ENCODE data around the gene CHRDL1.

DNA sequence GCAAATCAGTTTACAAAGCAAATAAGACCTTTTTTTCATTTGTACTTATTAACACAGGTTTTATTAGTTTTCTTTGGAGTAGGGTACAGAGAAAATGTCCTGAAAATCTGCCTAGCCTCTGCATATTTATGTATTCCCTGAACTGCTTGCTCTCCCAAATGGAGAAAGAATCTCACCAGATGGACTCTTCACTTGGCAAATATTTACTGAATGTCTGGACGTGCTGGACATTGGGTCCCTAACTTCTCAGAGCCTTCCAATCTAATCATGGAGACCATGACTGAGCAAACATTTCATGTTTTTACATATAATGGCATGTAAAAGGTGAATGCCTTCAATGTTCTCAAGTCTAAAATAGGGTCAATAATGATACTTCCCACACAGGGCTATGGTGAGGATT lies 126.0 kb downstream of the CHRDL1 start:
- TF ChIP-seq, protein P1, sequence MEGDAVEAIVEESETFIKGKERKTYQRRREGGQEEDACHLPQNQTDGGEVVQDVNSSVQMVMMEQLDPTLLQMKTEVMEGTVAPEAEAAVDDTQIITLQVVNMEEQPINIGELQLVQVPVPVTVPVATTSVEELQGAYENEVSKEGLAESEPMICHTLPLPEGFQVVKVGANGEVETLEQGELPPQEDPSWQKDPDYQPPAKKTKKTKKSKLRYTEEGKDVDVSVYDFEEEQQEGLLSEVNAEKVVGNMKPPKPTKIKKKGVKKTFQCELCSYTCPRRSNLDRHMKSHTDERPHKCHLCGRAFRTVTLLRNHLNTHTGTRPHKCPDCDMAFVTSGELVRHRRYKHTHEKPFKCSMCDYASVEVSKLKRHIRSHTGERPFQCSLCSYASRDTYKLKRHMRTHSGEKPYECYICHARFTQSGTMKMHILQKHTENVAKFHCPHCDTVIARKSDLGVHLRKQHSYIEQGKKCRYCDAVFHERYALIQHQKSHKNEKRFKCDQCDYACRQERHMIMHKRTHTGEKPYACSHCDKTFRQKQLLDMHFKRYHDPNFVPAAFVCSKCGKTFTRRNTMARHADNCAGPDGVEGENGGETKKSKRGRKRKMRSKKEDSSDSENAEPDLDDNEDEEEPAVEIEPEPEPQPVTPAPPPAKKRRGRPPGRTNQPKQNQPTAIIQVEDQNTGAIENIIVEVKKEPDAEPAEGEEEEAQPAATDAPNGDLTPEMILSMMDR (IDR thresholded peaks at IDR 0.05) = no peak
- no peak for TF ChIP-seq POLR2AphosphoS5 (IDR thresholded peaks at IDR 0.05; ENCODE audit: low read depth, low read length)
- TF ChIP-seq, protein P2, sequence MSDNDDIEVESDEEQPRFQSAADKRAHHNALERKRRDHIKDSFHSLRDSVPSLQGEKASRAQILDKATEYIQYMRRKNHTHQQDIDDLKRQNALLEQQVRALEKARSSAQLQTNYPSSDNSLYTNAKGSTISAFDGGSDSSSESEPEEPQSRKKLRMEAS (IDR thresholded peaks at IDR 0.05; ENCODE audit: low read depth) = no peak
- no peak for TF ChIP-seq SIN3A (IDR thresholded peaks at IDR 0.05; ENCODE audit: borderline replicate concordance, low read depth, low read length)
